KOPT-K1 (cell line): Measurements from ENCODE around the gene POLR3GL.

Experiments used
- H3K27ac ChIP-seq: fragments of 200-600 bp; sonication (generic); 2 replicates; pipeline ENCODE4 v1.5.1; 2016; ENCODE audit warnings: antibody characterized with exemption, mild to moderate bottlenecking, low read depth, low read length; ENCODE audit not compliant: poor library complexity, severe bottlenecking
- H3K36me3 ChIP-seq: fragments of 200-600 bp; sonication (generic); 2 replicates; pipeline ENCODE4 v1.5.1; 2017; ENCODE audit warnings: antibody characterized with exemption, mild to moderate bottlenecking, low read length, moderate library complexity; ENCODE audit not compliant: insufficient read depth
- H3K9me3 ChIP-seq: fragments of 200-600 bp; sonication (generic); 2 replicates; pipeline ENCODE4 v1.5.1; 2017; ENCODE audit warnings: antibody characterized with exemption, low read length, mild to moderate bottlenecking; ENCODE audit not compliant: insufficient read depth, poor library complexity, severe bottlenecking

POLR3GL gene

GRCh38 chr1:145977486-145978470, 13.3 kb downstream of the POLR3GL start:
- Histone ChIP-seq H3K36me3 (no peaks in the 10 kb centered on the region), H3K27ac (peak overlapping the region; percentile 72), H3K9me3 (no peaks in the 10 kb centered on the region)

- no peaks in the 10 kb centered on the region for H3K36me3 ChIP-seq
- H3K9me3 ChIP-seq, result no peaks in the 10 kb centered on the region
- peak overlapping the region; percentile 72 for H3K27ac ChIP-seq
Measured at GRCh38 chr1:145978471-145978853, 14.0 kb downstream of the POLR3GL start.

DNA sequence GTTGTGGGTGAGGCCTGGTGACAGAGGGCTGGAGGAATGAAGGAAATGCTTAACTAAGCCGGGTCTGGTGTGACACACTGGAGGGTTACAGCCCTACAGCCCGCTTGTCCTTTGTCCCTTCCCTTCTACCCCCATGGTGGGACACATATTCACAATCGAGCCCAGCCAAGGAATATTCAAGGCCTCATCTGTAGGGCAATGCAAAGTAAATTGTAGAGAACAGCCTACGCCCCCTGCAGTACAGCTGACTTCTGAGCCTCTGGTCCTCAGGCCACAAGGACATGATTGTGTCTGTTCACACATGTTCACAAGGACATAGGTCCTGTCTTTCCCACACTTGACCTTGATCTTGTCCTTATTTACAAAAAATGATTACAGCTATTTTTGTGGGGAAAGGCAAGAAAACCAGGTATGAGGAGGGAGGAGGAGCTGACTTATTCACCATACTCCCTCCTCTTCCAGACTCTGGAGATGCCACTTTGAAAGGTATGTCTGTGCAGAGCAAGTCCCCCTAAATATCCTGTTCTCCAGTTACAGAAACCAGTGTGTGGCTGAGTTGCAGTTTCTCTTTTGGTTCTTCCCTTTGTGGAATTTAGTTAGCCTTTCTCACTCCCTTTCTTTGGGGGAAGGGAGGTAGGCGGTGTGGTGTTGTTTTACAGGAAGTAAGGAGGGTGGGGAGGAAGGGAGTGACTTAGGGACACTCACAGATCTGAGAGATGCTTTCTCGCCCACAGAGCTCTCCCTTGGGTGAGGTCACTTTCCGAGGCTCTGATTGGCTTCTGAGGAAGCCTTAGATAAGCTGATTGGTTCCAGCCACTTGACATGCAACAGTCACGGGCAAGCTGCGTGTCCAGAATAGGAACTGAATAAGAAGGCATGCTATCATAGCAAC, 14.6 kb downstream of the POLR3GL start:
- no peaks in the 10 kb centered on the region for H3K9me3 ChIP-seq
- no peaks in the 10 kb centered on the region for H3K36me3 ChIP-seq
- H3K27ac ChIP-seq, result peak overlapping the region; percentile 72

DNA sequence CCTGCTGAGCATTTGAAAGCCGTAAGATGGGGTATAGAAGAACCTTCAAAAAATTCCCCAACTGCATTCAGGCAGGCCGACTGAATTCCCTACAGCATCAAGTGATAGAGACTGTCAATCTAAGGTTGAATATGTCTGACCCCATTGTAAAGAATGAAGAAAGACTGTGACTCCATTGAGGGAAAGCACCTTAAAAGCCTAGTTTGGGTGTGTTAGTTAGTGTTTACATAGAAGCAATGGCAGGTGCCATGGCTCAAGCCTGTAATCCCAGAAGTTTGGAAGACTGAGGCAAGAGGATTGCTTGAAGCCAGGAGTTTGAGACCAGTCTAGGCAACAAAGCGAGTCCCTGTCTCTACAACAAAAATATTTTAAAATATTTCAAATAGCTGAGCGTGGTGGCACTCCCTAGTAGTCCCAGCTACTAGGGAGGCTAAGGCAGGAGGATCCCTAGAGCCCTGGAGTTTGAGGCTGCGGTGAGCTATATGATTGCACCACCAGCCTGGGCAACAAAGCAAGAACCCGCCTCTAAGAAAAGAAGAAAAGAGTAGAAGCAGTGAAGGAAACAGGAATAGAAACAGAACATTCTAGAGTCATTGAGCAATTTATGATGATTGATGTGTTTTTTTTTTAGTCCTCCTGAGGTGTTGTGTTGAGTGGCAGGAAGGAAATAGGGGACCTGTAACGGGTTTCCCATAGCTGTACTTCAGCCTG, 15.4 kb downstream of the POLR3GL start:
- Histone ChIP-seq H3K9me3 (no peaks in the 10 kb centered on the region), H3K27ac (peak overlapping the region; percentile 72)

GRCh38 chr1:145980457-145980994, 16.0 kb downstream of the POLR3GL start:
- no peaks in the 10 kb centered on the region for H3K36me3 ChIP-seq
- H3K27ac ChIP-seq, result peak overlapping the region; percentile 72
- no peaks in the 10 kb centered on the region for H3K9me3 ChIP-seq

More for the DNA sequence above, 15.4 kb downstream of the POLR3GL start:
- H3K36me3 ChIP-seq, result no peaks in the 10 kb centered on the region

DNA sequence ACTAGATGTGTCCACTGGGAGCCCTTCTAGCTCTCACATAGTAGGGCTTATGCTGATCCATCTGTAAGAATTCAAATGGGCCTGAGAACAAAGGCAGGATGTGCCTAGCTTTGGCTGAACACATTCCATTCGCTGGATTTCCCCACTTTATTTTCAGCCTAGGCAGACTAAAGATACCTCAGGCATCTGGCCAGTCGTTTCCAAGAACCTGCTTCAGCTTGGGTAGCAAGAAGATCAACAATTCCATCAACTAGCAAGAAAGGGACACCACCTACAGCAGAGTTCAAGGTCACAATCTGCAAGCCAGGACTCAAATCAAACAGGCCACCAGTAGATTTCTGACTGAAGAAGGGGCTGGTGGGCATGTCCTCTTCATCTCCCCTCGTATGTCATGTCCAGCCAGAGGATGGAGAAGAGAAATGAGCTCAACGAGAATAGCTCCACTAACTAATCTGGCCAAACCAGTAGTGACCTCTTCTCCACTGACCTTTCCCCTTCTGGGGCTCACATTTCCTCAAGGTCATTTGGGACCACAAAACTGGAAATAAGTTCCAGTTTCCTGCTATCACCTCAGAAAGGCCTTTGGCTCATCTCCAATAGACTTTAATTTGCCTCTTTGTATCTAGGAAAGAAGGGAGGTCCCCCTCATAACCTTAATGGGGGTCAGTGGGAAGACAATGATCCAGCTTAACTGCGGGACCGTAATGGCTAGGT, 17.7 kb downstream of the POLR3GL start:
- no peak overlapping the region for H3K27ac ChIP-seq
- H3K9me3 ChIP-seq, result no peaks in the 10 kb centered on the region

GRCh38 chr1:145983206-145983675, 18.8 kb downstream of the POLR3GL start:
- Histone ChIP-seq H3K9me3 (no peaks in the 10 kb centered on the region), H3K36me3 (no peaks in the 10 kb centered on the region), H3K27ac (no peak overlapping the region)

More for the DNA sequence above, 17.7 kb downstream of the POLR3GL start:
- no peaks in the 10 kb centered on the region for H3K36me3 ChIP-seq

DNA sequence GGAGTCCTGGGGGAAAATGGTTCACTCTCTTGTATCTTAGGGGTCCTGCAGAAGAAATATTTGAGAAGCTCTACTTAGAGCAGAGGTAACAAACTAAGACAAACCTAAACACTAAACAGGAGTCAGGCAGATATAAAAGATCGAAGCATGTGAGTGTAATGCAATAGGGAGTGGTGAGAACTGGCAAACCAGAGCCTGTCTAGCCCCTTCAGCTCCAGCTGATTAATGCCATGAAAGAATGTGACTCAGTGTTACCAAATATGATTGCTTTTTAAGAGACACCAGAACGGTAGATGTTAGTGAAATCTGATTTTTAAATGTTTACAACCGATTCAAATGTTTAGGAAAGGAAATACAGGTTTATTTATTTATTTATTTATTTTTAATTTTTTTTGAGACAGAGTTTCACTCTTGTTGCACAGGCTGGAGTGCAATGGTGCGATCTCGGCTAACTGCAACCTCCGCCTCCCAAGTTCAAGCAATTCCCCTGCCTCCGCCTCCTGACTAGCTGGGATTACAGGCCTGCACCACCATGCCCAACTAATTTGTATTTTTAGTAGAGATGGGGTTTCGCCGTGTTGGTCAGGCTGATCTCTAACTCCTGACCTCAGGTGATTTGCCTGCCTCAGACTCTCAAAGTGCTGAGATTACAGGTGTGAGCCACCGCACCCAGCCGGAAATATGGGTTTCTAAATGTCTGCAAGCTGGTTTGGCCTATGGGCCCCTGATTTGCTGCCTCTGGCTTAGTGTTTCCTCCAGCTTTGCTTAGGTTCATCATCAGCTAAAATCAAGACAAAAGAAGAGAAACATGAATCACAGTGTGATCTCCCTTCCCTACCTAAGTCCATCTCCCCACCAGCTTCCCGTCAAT, 19.7 kb downstream of the POLR3GL start:
- Histone ChIP-seq H3K27ac (no peak overlapping the region), H3K36me3 (no peaks in the 10 kb centered on the region), H3K9me3 (no peaks in the 10 kb centered on the region)

GRCh38 chr1:145985129-145985501, 20.6 kb downstream of the POLR3GL start:
- no peaks in the 10 kb centered on the region for H3K36me3 ChIP-seq
- no peak overlapping the region for H3K27ac ChIP-seq
- no peaks in the 10 kb centered on the region for H3K9me3 ChIP-seq

GRCh38 chr1:145985502-145986439, 21.3 kb downstream of the POLR3GL start:
- no peak overlapping the region for H3K27ac ChIP-seq
- H3K9me3 ChIP-seq, result no peaks in the 10 kb centered on the region
- no peaks in the 10 kb centered on the region for H3K36me3 ChIP-seq

DNA sequence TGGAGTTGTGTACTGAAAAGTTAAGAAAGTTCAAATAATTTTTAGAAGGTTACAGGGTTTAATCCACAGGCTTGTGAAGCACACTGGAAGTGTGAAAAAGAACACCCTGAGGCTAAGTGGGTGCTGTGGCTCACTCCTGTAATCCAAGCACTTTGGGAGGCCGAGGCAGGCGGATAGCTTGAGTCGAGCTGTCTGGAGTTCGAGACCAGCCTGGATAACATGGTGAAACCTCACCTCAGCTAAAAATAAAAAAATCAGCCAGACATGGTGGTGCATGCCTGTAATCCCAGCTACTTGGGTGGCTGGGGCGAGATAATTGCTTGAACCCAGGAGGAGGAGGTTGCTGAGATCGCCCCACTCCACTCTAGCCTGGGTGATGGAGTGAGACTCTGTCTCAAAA, 22.1 kb downstream of the POLR3GL start:
- H3K9me3 ChIP-seq, result no peaks in the 10 kb centered on the region
- H3K36me3 ChIP-seq, result no peaks in the 10 kb centered on the region
- H3K27ac ChIP-seq, result no peak overlapping the region

DNA sequence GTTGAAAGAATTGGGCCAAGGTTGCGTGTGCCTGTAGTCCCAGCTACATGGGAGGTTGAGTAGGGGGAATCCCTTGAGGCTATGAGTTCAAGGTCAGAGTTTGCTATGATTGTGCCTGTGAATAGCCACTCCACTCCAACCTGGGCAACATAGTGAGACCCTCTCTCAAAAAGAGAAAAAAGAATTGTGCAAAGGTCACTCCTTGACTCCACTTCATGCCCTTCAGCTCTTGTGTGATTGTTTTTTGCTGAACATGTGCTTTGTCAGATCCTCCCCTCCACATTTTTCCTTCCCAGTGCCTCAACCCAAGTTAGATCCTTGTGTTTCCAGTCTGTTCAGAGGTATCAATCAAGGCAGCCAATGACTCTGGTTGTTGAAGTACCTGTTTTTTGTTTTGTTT, 23.4 kb downstream of the POLR3GL start:
- no peaks in the 10 kb centered on the region for H3K9me3 ChIP-seq
- H3K36me3 ChIP-seq, result peaks cover 6% of the 10 kb centered on the region
- no peak overlapping the region for H3K27ac ChIP-seq
